Measurements from ENCODE around the gene INKA2. TPM values are rescaled to one million over a fixed set of nuclear protein-coding genes. Genes with fewer than 3 reads are reported as not detected.

The INKA2 gene
- polyA plus RNA-seq, 3 donors, result 1.8 to 6.6 (median 2.0) TPM

DNA sequence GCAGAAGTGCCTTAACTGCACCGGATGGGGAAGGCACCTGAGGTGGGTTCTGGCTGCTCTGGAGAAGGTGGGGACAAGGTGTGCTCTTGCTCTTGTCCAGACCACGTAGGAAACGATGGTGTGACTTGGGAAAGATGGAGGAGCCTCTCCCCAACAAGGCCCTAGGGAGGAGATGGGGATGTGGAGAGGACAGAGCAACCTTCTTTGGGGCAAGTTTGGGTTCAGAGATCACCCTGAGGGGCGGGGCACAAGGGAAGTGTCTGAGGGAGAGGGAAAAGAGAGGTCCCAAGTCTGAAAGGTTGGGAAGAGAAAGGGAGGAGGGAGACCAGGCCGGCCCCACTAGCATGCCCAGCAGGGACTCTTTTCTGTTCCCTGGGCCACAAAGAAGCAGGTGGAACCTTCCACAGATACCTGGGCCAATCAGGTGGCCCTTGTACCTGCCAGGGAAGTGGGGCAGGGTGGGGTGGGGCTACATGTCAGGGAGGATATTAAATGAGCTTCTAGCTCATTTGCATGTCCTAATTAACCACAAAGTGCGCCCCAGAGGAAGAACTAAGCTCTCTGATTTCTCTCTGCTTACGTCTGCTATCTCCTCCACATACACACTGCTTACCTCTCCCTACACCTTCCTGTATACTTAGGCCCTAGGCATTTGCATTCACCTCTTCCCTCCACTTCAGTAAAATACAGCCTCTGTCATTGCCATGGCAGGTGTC, 15.9 kb downstream of the INKA2 start:
- Histone ChIP-seq H3K36me3 (replicated peaks in 1 of 2; ENCODE audit: control insufficient read depth in 1 of 2, insufficient read depth in 2 of 2, low read length in 2 of 2) (peaks cover 3 to 11% of the 10 kb centered on the region in 2 donors), H3K4me3 (replicated peaks in 1 of 3; ENCODE audit: low read depth in 2 of 3, low read length in 3 of 3) (no peak overlapping the region), H3K4me1 (ENCODE audit: control insufficient read depth in 1 of 2, insufficient read depth in 2 of 2, low read length in 2 of 2) (peaks cover 12 to 26% of the 10 kb centered on the region in 2 donors), H4K20me1 (ENCODE audit: insufficient read depth, low read length) (peaks cover 26% of the 10 kb centered on the region), H3K79me2 (ENCODE audit: insufficient read depth, low read length) (no peaks in the 10 kb centered on the region), H3K9ac (ENCODE audit: insufficient read depth, low read length, poor library complexity, severe bottlenecking) (no peak overlapping the region), H2AFZ (ENCODE audit: insufficient read depth, low read depth, low read length, poor library complexity, severe bottlenecking) (no peak overlapping the region), H3K27me3 (ENCODE audit: control insufficient read depth in 2 of 2, insufficient read depth in 2 of 2, low read length in 2 of 2) (no peaks in the 10 kb centered on the region), H3K4me2 (replicated peaks; ENCODE audit: extremely low read depth, low read length, poor library complexity, severe bottlenecking) (no peak overlapping the region), H3K9me3 (replicated peaks in 1 of 2; ENCODE audit: control insufficient read depth in 1 of 2, insufficient read depth in 1 of 2, low read length in 2 of 2) (no peaks in the 10 kb centered on the region), H3K27ac (ENCODE audit: low read depth in 1 of 2, low read length in 2 of 2) (no peak overlapping the region)
- TF ChIP-seq, protein P1, sequence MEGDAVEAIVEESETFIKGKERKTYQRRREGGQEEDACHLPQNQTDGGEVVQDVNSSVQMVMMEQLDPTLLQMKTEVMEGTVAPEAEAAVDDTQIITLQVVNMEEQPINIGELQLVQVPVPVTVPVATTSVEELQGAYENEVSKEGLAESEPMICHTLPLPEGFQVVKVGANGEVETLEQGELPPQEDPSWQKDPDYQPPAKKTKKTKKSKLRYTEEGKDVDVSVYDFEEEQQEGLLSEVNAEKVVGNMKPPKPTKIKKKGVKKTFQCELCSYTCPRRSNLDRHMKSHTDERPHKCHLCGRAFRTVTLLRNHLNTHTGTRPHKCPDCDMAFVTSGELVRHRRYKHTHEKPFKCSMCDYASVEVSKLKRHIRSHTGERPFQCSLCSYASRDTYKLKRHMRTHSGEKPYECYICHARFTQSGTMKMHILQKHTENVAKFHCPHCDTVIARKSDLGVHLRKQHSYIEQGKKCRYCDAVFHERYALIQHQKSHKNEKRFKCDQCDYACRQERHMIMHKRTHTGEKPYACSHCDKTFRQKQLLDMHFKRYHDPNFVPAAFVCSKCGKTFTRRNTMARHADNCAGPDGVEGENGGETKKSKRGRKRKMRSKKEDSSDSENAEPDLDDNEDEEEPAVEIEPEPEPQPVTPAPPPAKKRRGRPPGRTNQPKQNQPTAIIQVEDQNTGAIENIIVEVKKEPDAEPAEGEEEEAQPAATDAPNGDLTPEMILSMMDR (IDR thresholded peaks at IDR 0.05), result no peak
- H3K9me3 Mint-ChIP-seq, result no peaks in the 10 kb centered on the region
- peaks cover 31% of the 10 kb centered on the region for H3K4me1 Mint-ChIP-seq
- intact Hi-C loops (cut with micrococcal nuclease), result no loop called here
- 92% methylated on average over 2 of the region's 7 CpGs for WGBS (ENCODE audit: insufficient coverage)
- H3K27me3 Mint-ChIP-seq (ENCODE audit: low read depth in 3 of 3), result peaks cover 0 to 6% (median 1%) of the 10 kb centered on the region in 3 donors
- H3K4me3 Mint-ChIP-seq, result no peak overlapping the region
- peak overlapping the region in 2 of 7 donors; percentile 58 to 85 for H3K27ac Mint-ChIP-seq
- DNase-seq, result no peak
- peaks cover 13 to 14% of the 10 kb centered on the region in 2 donors for H3K36me3 Mint-ChIP-seq

DNA sequence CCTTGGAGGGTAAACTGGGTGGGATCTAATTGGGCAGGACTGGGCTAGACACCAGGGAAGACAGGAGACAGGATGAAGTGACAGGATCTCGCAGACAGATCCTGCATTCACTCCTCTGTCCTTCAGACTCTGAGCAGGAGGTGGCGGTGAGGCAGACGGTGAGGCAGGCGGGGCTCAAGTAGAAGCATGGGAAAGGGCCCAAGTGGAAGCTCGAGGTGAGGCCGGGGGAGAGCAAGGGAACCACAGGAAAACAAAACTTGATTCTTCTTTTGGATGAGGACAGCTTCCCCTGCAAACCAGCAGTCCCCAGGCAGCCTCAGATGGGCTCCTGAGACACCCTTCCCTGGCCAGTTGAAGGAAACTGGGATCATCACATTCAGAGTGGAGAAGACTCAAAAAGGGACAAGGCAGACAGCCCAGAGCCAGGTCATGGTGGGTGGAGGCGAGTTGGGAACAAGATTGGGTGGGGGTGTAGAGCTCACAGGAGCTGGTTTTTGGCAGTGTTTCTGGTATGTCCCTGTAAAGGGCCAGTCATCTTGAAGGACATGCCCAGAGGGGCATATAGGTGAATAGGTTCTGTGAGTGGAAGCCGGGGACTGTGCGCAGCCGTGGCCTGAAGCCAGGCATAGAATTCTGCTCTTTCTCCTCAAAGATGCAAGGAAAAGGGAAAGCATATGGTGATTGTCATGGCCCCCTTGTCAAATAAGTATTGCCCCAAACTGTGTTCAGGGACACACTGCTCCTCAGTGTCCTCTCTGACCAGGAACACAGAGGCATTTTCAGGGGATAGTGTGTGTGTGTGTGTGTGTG, 18.0 kb downstream of the INKA2 start:
- peak overlapping the region in 1 of 2 donors; percentile 32 for H3K4me3 Mint-ChIP-seq
- 76% methylated on average over 5 of the region's 10 CpGs for WGBS (ENCODE audit: insufficient coverage)
- H3K4me1 ChIP-seq (ENCODE audit: control insufficient read depth in 1 of 2, insufficient read depth in 2 of 2, low read length in 2 of 2), result peaks cover 12 to 26% of the 10 kb centered on the region in 2 donors
- H3K27ac Mint-ChIP-seq, result peak overlapping the region; percentile 76 to 87 (median 86)
- no peaks in the 10 kb centered on the region for H3K79me2 ChIP-seq (ENCODE audit: insufficient read depth, low read length)
- intact Hi-C loops (cut with micrococcal nuclease), result no loop called here
- DNase-seq, result no peak
- no peaks in the 10 kb centered on the region for H3K27me3 ChIP-seq (ENCODE audit: control insufficient read depth in 2 of 2, insufficient read depth in 2 of 2, low read length in 2 of 2)
- peaks cover 31% of the 10 kb centered on the region for H3K4me1 Mint-ChIP-seq
- H3K4me3 ChIP-seq (replicated peaks in 1 of 3; ENCODE audit: low read depth in 2 of 3, low read length in 3 of 3), result no peak overlapping the region
- H3K27me3 Mint-ChIP-seq (ENCODE audit: low read depth in 3 of 3), result peaks cover 0 to 6% (median 1%) of the 10 kb centered on the region in 3 donors
- no peak overlapping the region for H3K9ac ChIP-seq (ENCODE audit: insufficient read depth, low read length, poor library complexity, severe bottlenecking)
- no peaks in the 10 kb centered on the region for H3K9me3 ChIP-seq (replicated peaks in 1 of 2; ENCODE audit: control insufficient read depth in 1 of 2, insufficient read depth in 1 of 2, low read length in 2 of 2)
- peak overlapping the region; percentile 3 to 63 for H3K27ac ChIP-seq (ENCODE audit: low read depth in 1 of 2, low read length in 2 of 2)
- H3K9me3 Mint-ChIP-seq, result peaks cover 0 to 2% (median 0%) of the 10 kb centered on the region in 7 donors
- TF ChIP-seq, protein P1 (IDR thresholded peaks at IDR 0.05), result no peak
- no peak overlapping the region for H2AFZ ChIP-seq (ENCODE audit: insufficient read depth, low read depth, low read length, poor library complexity, severe bottlenecking)
- H3K36me3 ChIP-seq (replicated peaks in 1 of 2; ENCODE audit: control insufficient read depth in 1 of 2, insufficient read depth in 2 of 2, low read length in 2 of 2), result peaks cover 0 to 12% of the 10 kb centered on the region in 2 donors
- peaks cover 22% of the 10 kb centered on the region for H4K20me1 ChIP-seq (ENCODE audit: insufficient read depth, low read length)
- peaks cover 10 to 16% of the 10 kb centered on the region in 2 donors for H3K36me3 Mint-ChIP-seq
- no peak overlapping the region for H3K4me2 ChIP-seq (replicated peaks; ENCODE audit: extremely low read depth, low read length, poor library complexity, severe bottlenecking)

All from CD14-positive monocyte (primary cell).